Measurements from ENCODE around the gene ELL.
"Not testable (repeated sequence)": the region's sequence is repeated elsewhere in the genome, so short reads cannot be mapped to it uniquely, and the experiment has no call there.

The ELL gene

GRCh38 chr19:18523841-18524240, 2.0 kb upstream of the ELL start:
- Mint-ChIP-seq H3K36me3 (ENCODE audit: low read depth) (no peaks in the 10 kb centered on the region), H3K27ac (peak overlapping the region; percentile 25), H3K9me3 (no peaks in the 10 kb centered on the region), H3K4me1 (peaks cover 24% of the 10 kb centered on the region), H3K4me3 (no peak overlapping the region), H3K27me3 (ENCODE audit: low read depth, poor library complexity) (peaks cover 8% of the 10 kb centered on the region)
- no peak for DNase-seq
- no peak for TF ChIP-seq CTCF (IDR thresholded peaks at IDR 0.05)

GRCh38 chr19:18522862-18523440, 1.1 kb upstream of the ELL start:
- not testable (repeated sequence) for H3K9me3 Mint-ChIP-seq; H3K27me3 Mint-ChIP-seq (ENCODE audit: low read depth, poor library complexity); H3K27ac Mint-ChIP-seq; H3K36me3 Mint-ChIP-seq (ENCODE audit: low read depth); DNase-seq
- peak overlapping the region; percentile 91 for H3K4me3 Mint-ChIP-seq
- H3K4me1 Mint-ChIP-seq: peaks cover 24% of the 10 kb centered on the region

- DNase-seq: peak; percentile 100
- TF ChIP-seq CTCF (IDR thresholded peaks at IDR 0.05): no peak
- peak overlapping the region; percentile 91 for H3K4me3 Mint-ChIP-seq
- H3K27ac Mint-ChIP-seq: peak overlapping the region; percentile 59
- H3K36me3 Mint-ChIP-seq (ENCODE audit: low read depth): no peaks in the 10 kb centered on the region
- H3K9me3 Mint-ChIP-seq: no peaks in the 10 kb centered on the region
- H3K4me1 Mint-ChIP-seq: peaks cover 24% of the 10 kb centered on the region
- H3K27me3 Mint-ChIP-seq (ENCODE audit: low read depth, poor library complexity): peaks cover 8% of the 10 kb centered on the region
These were observed 423 bp upstream of the ELL start for GRCh38 chr19:18522124-18522861.

- peak; percentile 54 for DNase-seq
- Mint-ChIP-seq H3K36me3 (ENCODE audit: low read depth) (no peaks in the 10 kb centered on the region), H3K4me3 (peak overlapping the region; percentile 91), H3K9me3 (no peaks in the 10 kb centered on the region), H3K27ac (no peak overlapping the region), H3K27me3 (ENCODE audit: low read depth, poor library complexity) (peaks cover 8% of the 10 kb centered on the region), H3K4me1 (peaks cover 34% of the 10 kb centered on the region)
- TF ChIP-seq CTCF (IDR thresholded peaks at IDR 0.05): no peak
These were observed 800 bp downstream of the ELL start for GRCh38 chr19:18520848-18521691.

GRCh38 chr19:18519962-18520847, 1.7 kb downstream of the ELL start:
- Mint-ChIP-seq H3K36me3 (ENCODE audit: low read depth) (no peaks in the 10 kb centered on the region), H3K9me3 (no peaks in the 10 kb centered on the region), H3K4me1 (peaks cover 42% of the 10 kb centered on the region), H3K27me3 (ENCODE audit: low read depth, poor library complexity) (peaks cover 11% of the 10 kb centered on the region), H3K4me3 (peak overlapping the region; percentile 91), H3K27ac (peak overlapping the region; percentile 22)
- DNase-seq: peak; percentile 60
- peak; percentile 59 for TF ChIP-seq CTCF (IDR thresholded peaks at IDR 0.05)
